Measurements from ENCODE around the gene DOK6. TPM values are rescaled to one million over a fixed set of nuclear protein-coding genes. Genes with fewer than 3 reads are reported as not detected.

DOK6 gene
- total and polyA plus RNA-seq, 8 donors: 0.15 to 1.3 (median 0.33) TPM

GRCh38 chr18:69727912-69728572 lies 327.4 kb downstream of the DOK6 start:
- 77 to 84% methylated on average over 5 of the region's 5 CpGs for WGBS, 2 donors

GRCh38 chr18:69730664-69731063 lies 330.0 kb downstream of the DOK6 start:
- DNase-seq: no peak

More at GRCh38 chr18:69727912-69728572, 327.4 kb downstream of the DOK6 start:
- TF ChIP-seq CTCF (IDR thresholded peaks at IDR 0.05): no peak
- Histone ChIP-seq H3K36me3 (no peaks in the 10 kb centered on the region), H3K27me3 (no peaks in the 10 kb centered on the region), H3K4me1 (no peaks in the 10 kb centered on the region), H3K9me3 (no peaks in the 10 kb centered on the region), H3K4me3 (no peak overlapping the region), H3K27ac (no peak overlapping the region)
- no peak for FAIRE-seq
- DNase-seq: no peak
- ATAC-seq: no peak
- intact Hi-C loops (cut with DNase I): no loop called here

GRCh38 chr18:69734536-69734935 lies 333.8 kb downstream of the DOK6 start:
- no peak overlapping the region for H3K4me3 ChIP-seq
- 91 to 92% methylated on average over 2 of the region's 2 CpGs for WGBS, 2 donors
- FAIRE-seq (no peak), ATAC-seq (no peak), DNase-seq (no peak)
- H3K4me1 ChIP-seq: no peaks in the 10 kb centered on the region
- intact Hi-C loops (cut with DNase I): no loop called here
- H3K9me3 ChIP-seq: no peaks in the 10 kb centered on the region
- H3K27me3 ChIP-seq: no peaks in the 10 kb centered on the region
- TF ChIP-seq CTCF (IDR thresholded peaks at IDR 0.05): no peak
- no peaks in the 10 kb centered on the region for H3K36me3 ChIP-seq
- H3K27ac ChIP-seq: no peak overlapping the region

More at GRCh38 chr18:69730664-69731063, 330.0 kb downstream of the DOK6 start:
- no peak for TF ChIP-seq CTCF (IDR thresholded peaks at IDR 0.05)
- FAIRE-seq (no peak), ATAC-seq (no peak)
- Histone ChIP-seq H3K27ac (no peak overlapping the region), H3K4me3 (no peak overlapping the region), H3K36me3 (no peaks in the 10 kb centered on the region), H3K27me3 (no peaks in the 10 kb centered on the region), H3K4me1 (no peaks in the 10 kb centered on the region), H3K9me3 (no peaks in the 10 kb centered on the region)
- intact Hi-C loops (cut with DNase I): no loop called here
- 68 to 81% methylated on average over 1 of the region's 1 CpG for WGBS, 2 donors

GRCh38 chr18:69736730-69737129 lies 336.0 kb downstream of the DOK6 start:
- TF ChIP-seq CTCF (IDR thresholded peaks at IDR 0.05): no peak
- Histone ChIP-seq H3K27me3 (no peaks in the 10 kb centered on the region), H3K36me3 (no peaks in the 10 kb centered on the region), H3K27ac (no peak overlapping the region), H3K4me1 (no peaks in the 10 kb centered on the region), H3K9me3 (no peaks in the 10 kb centered on the region), H3K4me3 (no peak overlapping the region)
- no peak for ATAC-seq
- DNase-seq: no peak
- WGBS, 2 donors: 89 to 90% methylated on average over 2 of the region's 2 CpGs
- intact Hi-C loops (cut with DNase I): no loop called here
- FAIRE-seq: no peak

- intact Hi-C loops (cut with DNase I): no loop called here
- Histone ChIP-seq H3K4me3 (no peak overlapping the region), H3K9me3 (no peaks in the 10 kb centered on the region), H3K4me1 (no peaks in the 10 kb centered on the region), H3K27me3 (no peaks in the 10 kb centered on the region), H3K27ac (no peak overlapping the region), H3K36me3 (no peaks in the 10 kb centered on the region)
- ATAC-seq (no peak), DNase-seq (no peak), FAIRE-seq (no peak)
- TF ChIP-seq CTCF (IDR thresholded peaks at IDR 0.05): no peak
- WGBS, 2 donors: 91 to 96% methylated on average over 3 of the region's 3 CpGs
Observed at GRCh38 chr18:69737851-69738250, 337.2 kb downstream of the DOK6 start.
